GM13976 (cell line): Measurements from ENCODE around the gene SLC35D2.
"Not testable (repeated sequence)": the region's sequence is repeated elsewhere in the genome, so short reads cannot be mapped to it uniquely, and the experiment has no call there.

Source experiments
- DNase-seq: peaks from one replicate; pipeline ENCODE4 v3.0.0; 2012; ENCODE audit warnings: low spot score
- in situ Hi-C: fragments of 300-500 bp; cut with MboI; formaldehyde crosslinking; loops from one replicate; pipeline ENCODE4 v1.12.0; 2022; ENCODE audit warnings: low sequenced_read_pairs, mixed read lengths, inconsistent platforms; ENCODE audit not compliant: unreplicated experiment
- TF ChIP-seq, protein P1 (sequence below): IDR thresholded peaks from 2 replicates; pipeline ENCODE4 v1.5.1; 2012; ENCODE audit warnings: borderline replicate concordance, mild to moderate bottlenecking; ENCODE audit not compliant: insufficient read depth; ENCODE audit errors: extremely low read depth, missing control alignments, control extremely low read depth

The SLC35D2 gene

DNA sequence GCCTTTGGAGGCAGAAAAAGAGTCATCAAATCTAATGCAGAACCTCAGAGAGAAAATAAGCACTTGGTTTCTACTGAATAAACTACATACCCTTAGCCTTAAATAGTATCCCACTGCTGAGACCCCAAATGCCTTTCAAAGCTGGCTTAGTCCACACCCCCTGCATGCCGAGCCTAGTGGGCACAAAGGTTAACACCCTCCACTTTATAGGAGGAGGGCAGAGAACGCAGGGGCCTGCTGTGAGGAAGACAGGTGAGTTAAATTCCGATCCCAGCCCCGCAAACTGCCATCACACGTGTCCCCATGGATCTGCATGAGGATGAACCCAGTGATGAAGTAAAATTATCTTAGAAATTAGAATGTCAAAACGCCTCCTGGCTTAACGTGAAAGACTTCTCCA is 62.0 kb downstream of the SLC35D2 start:
- no peak for DNase-seq
- in situ Hi-C loops: no loop called here
- TF ChIP-seq, protein P1, sequence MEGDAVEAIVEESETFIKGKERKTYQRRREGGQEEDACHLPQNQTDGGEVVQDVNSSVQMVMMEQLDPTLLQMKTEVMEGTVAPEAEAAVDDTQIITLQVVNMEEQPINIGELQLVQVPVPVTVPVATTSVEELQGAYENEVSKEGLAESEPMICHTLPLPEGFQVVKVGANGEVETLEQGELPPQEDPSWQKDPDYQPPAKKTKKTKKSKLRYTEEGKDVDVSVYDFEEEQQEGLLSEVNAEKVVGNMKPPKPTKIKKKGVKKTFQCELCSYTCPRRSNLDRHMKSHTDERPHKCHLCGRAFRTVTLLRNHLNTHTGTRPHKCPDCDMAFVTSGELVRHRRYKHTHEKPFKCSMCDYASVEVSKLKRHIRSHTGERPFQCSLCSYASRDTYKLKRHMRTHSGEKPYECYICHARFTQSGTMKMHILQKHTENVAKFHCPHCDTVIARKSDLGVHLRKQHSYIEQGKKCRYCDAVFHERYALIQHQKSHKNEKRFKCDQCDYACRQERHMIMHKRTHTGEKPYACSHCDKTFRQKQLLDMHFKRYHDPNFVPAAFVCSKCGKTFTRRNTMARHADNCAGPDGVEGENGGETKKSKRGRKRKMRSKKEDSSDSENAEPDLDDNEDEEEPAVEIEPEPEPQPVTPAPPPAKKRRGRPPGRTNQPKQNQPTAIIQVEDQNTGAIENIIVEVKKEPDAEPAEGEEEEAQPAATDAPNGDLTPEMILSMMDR: no peak

DNA sequence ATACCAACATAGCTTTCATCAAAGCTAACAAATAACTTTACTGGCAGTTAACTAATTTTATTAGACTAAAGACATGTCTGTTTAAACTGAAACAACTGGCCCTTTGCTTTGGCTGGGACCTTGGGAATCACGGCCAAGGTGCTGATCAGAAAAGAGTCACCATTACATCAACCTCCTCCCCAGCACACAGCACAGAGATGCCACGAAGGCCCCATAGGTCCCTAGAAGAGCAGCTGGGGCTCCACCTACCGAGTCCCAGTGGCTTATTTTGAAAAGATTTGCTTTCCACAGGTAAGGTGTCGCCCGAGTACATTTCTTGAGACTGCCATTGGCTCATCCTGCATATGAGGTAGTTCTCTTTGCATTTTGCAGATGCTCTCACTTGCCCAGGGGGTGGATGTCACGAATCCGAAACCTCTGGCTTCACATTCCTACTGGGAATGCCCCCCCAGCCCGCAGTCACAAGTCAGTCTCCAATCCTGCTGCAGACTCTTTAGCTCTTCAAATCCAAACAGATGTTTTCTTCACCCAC is 62.7 kb downstream of the SLC35D2 start:
- TF ChIP-seq, protein P1: no peak
- no peak for DNase-seq
- in situ Hi-C loops: no loop called here

DNA sequence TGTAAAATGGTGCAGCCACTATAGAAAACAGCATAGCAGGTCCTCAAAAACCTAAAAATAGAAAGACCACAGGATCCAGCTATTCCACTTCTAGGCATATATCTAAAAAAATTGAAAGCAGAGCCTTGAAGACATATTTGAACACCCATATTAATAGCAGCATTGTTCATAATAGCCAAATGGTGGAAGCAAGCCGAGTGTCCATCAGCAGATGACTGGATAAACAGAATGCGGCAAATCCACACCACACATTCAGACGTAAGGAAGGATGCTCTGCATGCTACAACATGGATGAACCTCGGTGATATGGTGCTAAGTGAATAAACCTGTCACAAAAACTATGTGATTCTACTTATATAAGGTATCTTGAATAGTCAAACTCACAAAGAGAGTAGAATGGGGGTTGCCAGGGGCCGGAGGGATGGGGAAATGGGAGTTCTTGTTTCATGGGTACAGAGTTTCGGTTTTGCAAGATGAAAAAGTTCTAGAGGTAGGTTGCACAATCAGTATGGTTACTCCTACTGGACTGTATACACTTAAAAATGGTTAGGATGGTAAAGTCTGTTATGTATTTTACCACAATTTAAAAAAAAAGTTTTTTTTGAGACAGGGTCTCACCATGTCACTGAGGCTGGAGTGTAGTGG is 64.5 kb downstream of the SLC35D2 start:
- DNase-seq: no peak
- TF ChIP-seq, protein P1: no peak
- in situ Hi-C loops: no loop called here

DNA sequence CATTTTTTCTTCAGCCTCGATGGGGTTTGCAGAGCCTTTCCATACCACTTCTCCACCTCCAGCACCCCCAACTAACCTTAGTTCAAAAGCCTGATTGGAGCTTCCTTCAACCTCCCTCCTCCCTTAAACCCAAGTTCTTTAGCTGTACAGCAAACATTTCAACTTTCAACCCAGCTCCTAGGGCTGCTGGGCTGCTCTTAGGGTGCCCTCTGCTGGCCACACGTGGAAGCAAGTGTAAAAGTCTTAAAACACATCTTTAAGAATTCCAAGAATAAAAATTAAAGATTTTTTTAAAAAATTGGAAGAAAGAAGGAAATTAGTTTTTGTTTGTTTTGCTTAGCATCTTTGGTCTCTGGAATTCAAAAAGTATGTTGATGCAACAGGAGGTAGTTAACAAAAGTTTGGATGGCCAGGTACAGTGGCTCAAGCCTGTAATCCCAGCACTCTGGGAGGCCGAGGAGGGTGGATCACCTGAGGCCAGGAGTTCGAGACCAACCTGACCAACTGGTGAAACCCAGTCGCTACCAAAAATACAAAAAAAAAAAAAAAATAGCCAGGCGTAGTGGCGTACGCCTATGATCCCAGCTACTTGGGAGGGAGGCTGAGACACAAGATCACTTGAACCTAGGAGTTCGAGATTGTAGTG is 66.1 kb downstream of the SLC35D2 start:
- in situ Hi-C loops: no loop called here
- DNase-seq: peak; percentile 65
- TF ChIP-seq, protein P1: peak; percentile 76

DNA sequence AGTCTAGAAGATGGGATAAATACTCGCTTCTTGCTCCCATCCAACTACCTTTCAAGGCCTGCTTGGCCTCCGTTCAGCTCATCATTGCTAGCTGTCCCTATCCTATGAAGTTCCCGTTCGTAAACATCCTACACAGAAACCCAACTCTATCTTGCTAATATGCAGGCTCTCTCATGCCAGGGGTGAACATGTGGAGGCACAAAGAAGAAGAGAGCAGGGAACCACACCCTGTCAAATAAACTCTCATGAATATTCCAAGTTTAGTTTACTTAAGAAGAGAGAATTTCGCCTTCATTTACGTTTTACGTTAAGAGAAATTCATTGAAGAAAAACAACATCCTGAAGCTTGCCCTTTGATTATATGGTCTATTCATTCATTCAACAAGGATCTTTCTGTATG is 73.7 kb downstream of the SLC35D2 start:
- DNase-seq: no peak
- in situ Hi-C loops: no loop called here
- TF ChIP-seq, protein P1: no peak

DNA sequence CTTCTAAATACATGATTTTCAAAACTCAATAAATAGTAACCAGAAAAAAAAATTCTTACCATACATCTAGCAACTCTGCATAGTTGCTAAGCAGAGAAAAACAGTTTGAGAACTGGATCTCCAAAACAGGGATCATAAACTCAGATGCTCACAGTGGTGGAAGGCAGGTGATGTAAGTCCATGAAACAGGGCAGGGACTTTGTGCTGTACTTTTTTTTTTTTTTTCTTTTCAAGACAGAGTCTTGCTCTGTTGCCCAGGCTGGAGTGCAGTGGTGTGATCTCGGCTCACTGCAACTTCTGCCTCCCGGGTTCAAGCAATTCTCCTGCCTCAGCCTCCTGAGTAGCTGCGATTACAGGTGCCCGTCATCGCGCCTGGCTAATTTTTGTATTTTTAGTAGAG is 76.6 kb downstream of the SLC35D2 start:
- in situ Hi-C loops, DNase-seq: not testable (repeated sequence)

DNA sequence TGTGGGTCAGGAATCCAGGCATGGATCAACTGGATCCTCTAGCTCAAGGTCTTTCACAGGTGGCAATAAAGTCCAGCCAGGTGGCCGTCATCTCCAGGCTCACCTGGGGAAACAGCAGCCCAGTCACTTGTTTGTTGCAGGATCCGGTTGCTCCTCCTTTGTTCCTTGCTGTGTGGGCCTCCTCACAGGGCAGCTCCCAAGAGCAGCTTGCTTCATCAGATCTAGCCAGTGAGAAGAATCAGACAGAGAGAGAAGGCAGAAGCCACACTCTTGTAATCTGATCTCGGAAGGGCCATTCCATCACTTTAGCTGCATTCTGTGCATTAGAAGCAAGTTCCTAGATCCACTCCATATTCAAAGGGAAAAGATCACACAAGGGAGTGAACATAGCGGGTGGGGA is 78.3 kb downstream of the SLC35D2 start:
- DNase-seq: no peak
- in situ Hi-C loops: no loop called here
- TF ChIP-seq, protein P1: no peak
